Measurements from ENCODE around the gene GCLC. TPM values are rescaled to one million over a fixed set of nuclear protein-coding genes. Genes with fewer than 3 reads are reported as not detected.
A peak's percentile ranks its signal among the peaks of the same experiment; 100 is the strongest.

GCLC gene
- total RNA-seq, 1 donor from 2014 or later: 16.4 TPM

DNA sequence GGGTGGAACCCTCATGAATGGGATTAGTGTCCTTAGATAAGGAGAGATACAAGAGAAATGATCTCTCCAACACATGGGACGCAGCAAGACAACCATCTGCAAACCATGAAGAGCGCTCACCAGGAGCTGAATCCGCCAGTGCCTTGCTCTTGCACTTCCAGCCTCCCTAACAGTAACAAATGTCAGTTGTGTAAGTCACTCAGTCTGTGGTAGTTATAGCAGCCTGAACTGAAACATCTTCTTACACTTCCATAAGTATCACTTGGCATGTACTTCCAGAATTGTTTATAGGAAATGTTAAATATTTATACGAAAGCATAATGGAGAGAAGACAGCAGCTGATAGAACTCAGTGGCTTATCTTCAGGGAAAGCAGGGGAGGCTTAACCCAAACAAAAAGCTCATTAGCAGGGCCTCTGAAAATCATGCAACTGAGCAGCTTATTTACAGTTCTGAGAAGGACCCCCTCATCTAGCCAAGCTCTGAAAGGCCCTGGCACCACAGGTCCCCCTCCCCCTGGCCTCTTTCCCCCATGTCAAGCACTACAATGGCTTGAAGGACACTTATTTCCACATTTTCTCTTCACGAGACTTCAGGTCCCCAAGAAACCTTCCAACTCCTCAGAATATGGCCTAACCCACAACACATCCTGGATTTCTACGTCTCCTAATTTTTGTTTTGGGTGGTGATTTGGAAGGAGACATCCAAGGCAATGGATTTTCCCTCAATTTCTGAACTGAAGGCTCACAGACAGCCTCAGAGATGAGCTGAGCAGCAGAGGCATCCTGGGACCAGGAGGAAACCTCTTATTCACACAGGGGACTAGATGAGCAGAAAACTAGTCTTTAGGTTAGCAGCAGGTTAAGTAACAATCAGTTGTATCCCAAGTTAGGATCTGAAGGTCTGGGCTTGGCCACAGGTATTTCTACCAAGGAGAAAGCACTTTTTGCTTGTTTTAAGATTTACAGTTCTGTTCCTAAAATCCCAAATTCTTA is 49.1 kb downstream of the GCLC start:
- no peak for DNase-seq (ENCODE audit: low read depth)
- TF ChIP-seq, protein P1, sequence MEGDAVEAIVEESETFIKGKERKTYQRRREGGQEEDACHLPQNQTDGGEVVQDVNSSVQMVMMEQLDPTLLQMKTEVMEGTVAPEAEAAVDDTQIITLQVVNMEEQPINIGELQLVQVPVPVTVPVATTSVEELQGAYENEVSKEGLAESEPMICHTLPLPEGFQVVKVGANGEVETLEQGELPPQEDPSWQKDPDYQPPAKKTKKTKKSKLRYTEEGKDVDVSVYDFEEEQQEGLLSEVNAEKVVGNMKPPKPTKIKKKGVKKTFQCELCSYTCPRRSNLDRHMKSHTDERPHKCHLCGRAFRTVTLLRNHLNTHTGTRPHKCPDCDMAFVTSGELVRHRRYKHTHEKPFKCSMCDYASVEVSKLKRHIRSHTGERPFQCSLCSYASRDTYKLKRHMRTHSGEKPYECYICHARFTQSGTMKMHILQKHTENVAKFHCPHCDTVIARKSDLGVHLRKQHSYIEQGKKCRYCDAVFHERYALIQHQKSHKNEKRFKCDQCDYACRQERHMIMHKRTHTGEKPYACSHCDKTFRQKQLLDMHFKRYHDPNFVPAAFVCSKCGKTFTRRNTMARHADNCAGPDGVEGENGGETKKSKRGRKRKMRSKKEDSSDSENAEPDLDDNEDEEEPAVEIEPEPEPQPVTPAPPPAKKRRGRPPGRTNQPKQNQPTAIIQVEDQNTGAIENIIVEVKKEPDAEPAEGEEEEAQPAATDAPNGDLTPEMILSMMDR (conservative IDR thresholded peaks at IDR 0.05; ENCODE audit: low read depth, low read length): no peak
- no peak overlapping the region for H3K4me3 ChIP-seq (ENCODE audit: low read depth, low read length)

DNA sequence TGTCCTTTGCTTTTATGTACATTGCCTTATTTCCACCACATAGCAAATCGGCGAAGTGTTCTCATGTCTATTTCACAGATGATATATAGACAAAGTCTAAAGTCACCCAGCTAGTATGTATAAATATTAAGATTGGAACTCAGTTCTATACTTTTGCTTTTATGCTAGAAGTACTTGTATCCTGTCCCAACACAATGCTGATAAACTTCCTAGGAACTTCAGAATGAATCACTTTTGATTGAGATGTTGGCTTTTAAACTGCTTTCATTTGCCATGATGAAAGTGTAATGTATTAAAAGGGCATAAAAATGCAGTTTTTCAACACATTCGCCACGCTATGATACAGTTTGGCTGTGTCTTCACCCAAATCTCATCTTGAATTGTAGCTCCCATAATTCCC is 50.8 kb downstream of the GCLC start:
- H3K4me3 ChIP-seq (ENCODE audit: low read depth, low read length): no peak overlapping the region

DNA sequence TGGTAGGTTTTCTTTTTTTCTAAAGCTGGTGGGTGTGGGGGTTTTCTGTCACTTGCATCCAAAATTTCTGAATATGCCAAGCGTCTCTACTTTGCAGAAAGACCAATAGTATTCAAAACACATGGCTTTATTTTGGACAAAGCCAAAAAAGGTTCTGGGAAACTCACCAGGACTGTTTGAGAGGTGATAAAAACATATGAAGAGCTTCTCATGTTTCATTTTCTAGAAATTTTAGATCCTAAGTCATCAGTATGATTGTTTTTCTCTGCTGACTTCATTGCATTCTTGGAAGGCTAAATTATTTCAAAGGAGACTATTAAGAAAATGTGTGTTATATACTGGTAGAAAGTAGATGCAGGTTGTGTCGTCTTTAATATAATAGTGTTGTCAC is 51.3 kb downstream of the GCLC start:
- DNase-seq (ENCODE audit: low read depth): no peak
- TF ChIP-seq, protein P1 (conservative IDR thresholded peaks at IDR 0.05; ENCODE audit: low read depth, low read length): no peak
- H3K4me3 ChIP-seq (ENCODE audit: low read depth, low read length): peak overlapping the region; percentile 49

More for the DNA sequence above, 50.8 kb downstream of the GCLC start:
- TF ChIP-seq, protein P1 (conservative IDR thresholded peaks at IDR 0.05; ENCODE audit: low read depth, low read length): no peak
- DNase-seq (ENCODE audit: low read depth): no peak

DNA sequence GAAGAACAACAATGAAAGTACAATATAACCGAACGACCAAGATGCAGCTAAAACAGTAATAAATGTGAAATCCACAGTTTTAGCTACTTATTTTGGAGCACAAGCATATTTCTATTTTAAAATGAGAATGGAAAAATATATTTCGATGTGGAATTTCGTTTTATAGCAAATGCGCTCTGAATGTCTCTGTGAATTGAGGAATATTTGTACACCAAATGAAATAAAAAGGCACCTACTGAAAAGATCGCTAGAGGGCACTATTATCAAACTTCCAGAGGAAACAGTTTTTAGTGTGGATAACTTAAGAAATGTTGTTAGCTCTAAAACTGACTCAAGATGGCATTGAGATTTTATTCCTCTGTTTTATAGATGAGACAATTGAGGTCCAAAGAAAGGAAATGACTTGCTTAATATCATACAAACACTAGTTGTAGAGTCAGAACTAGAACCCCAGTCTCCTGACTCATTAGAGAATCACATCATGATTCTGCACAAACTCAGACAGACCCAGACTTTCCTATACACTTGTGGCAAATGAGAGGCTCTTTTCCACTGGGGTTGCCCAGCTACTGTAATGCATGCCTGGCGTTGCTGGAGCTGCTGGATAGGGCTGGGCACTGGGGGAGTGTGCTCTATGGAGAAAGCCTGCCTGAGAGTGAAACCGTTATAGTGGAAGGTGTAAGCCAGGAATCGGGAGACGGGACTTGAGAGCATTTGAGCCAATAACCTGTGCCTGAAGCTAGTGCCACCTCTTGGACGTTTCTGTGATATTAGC is 51.9 kb downstream of the GCLC start:
- peak; percentile 42 for DNase-seq (ENCODE audit: low read depth)
- TF ChIP-seq, protein P1 (conservative IDR thresholded peaks at IDR 0.05; ENCODE audit: low read depth, low read length): peak; percentile 68
- H3K4me3 ChIP-seq (ENCODE audit: low read depth, low read length): peak overlapping the region; percentile 49

DNA sequence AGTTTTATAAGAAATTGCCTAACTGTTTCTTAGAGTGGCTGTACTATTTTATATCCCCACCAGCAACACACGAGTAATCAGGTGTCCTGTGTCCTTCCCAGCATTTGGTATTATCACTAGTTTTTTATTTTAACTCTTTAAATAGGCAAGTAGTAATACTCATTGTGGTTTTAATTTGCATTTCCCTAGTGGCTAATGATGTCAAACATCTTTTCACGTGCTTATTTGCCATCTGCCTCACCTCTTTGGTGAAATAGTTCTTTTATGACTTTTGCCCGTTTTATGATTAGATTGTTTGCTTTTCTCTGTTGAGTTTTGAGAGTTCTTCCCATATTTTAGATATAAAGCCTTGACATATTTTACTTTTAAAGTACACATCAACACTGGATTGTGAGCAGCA is 57.8 kb downstream of the GCLC start:
- H3K4me3 ChIP-seq (ENCODE audit: low read depth, low read length): no peak overlapping the region
- no peak for DNase-seq (ENCODE audit: low read depth)
- TF ChIP-seq, protein P1 (conservative IDR thresholded peaks at IDR 0.05; ENCODE audit: low read depth, low read length): no peak

DNA sequence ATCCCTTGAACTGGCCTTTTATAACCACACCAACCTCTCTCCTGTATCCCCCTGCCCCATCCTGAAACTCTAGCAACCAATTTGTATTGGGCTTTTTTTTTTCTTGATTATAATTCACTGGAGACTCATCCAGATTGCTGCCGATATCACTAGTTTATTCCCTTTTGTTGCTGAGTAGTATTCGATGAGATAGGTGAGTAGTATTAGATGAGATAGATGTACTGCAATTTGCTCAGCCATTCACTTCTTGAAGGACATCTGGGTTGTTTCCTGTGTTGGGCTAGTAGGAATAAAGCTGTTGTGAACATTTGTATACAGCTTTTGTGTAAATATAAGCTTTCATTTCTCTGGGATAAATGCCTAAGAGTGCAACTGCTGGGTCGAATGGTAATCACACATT is 58.2 kb downstream of the GCLC start:
- H3K4me3 ChIP-seq (ENCODE audit: low read depth, low read length): no peak overlapping the region
- TF ChIP-seq, protein P1 (conservative IDR thresholded peaks at IDR 0.05; ENCODE audit: low read depth, low read length): no peak
- DNase-seq (ENCODE audit: low read depth): no peak
